Measurements from ENCODE around the gene CDH4. TPM values are rescaled to one million over a fixed set of nuclear protein-coding genes. Genes with fewer than 3 reads are reported as not detected.

The CDH4 gene
- total RNA-seq, 1 donor from 2014 or later, result 39.7 TPM

DNA sequence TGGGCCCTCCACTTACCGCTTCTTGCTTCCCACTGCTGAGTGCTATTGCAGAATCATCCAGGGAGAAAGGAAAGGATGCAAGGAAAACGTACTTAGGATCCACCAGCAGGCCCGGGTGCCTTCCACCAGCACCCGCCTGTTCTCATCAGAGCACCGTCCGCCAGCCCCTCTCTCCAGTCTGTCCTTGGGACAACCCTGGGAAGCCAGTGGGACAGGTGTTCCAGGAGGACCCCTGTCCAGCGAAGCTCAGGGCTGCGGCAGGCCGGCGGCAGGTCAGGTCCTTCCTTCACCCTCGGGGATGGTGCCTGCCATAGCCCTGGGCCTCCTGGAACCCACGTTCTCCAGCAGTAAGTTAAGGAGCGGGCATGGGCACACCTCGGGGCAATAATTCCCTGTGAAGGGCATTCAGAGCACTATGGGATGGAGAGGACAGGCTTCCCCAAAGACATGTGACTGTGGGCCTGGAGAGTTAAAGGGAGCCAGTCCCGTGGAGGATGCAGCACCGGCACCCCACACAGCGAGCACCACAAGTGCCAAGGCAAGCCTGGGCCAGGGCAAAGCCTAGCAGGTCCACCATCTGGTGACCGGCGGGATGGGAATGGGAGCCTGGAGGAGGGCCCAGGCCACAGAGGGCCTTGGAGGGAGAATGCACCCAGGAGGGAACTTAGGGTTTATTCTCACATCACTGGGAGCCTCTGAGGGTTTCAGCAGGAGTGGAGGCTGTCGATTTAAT lies 416.9 kb downstream of the CDH4 start:
- Histone ChIP-seq H3K36me3 (ENCODE audit: control insufficient read depth, insufficient read depth, low read length) (no peaks in the 10 kb centered on the region), H3K4me3 (ENCODE audit: low read depth, low read length) (no peak overlapping the region), H3K27me3 (ENCODE audit: control insufficient read depth, insufficient read depth, low read length) (no peaks in the 10 kb centered on the region)
- TF ChIP-seq, protein P1, sequence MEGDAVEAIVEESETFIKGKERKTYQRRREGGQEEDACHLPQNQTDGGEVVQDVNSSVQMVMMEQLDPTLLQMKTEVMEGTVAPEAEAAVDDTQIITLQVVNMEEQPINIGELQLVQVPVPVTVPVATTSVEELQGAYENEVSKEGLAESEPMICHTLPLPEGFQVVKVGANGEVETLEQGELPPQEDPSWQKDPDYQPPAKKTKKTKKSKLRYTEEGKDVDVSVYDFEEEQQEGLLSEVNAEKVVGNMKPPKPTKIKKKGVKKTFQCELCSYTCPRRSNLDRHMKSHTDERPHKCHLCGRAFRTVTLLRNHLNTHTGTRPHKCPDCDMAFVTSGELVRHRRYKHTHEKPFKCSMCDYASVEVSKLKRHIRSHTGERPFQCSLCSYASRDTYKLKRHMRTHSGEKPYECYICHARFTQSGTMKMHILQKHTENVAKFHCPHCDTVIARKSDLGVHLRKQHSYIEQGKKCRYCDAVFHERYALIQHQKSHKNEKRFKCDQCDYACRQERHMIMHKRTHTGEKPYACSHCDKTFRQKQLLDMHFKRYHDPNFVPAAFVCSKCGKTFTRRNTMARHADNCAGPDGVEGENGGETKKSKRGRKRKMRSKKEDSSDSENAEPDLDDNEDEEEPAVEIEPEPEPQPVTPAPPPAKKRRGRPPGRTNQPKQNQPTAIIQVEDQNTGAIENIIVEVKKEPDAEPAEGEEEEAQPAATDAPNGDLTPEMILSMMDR (IDR thresholded peaks at IDR 0.05; ENCODE audit: insufficient read depth, low read length, poor library complexity, severe bottlenecking), result no peak
- no peak for DNase-seq (ENCODE audit: low read depth)

- H3K27me3 ChIP-seq (ENCODE audit: control insufficient read depth, insufficient read depth, low read length), result no peaks in the 10 kb centered on the region
- TF ChIP-seq, protein P1 (IDR thresholded peaks at IDR 0.05; ENCODE audit: insufficient read depth, low read length, poor library complexity, severe bottlenecking), result no peak
- no peaks in the 10 kb centered on the region for H3K36me3 ChIP-seq (ENCODE audit: control insufficient read depth, insufficient read depth, low read length)
- no peak overlapping the region for H3K4me3 ChIP-seq (ENCODE audit: low read depth, low read length)
- DNase-seq (ENCODE audit: low read depth), result no peak
These were observed 418.2 kb downstream of the CDH4 start for GRCh38 chr20:61670274-61670673.

DNA sequence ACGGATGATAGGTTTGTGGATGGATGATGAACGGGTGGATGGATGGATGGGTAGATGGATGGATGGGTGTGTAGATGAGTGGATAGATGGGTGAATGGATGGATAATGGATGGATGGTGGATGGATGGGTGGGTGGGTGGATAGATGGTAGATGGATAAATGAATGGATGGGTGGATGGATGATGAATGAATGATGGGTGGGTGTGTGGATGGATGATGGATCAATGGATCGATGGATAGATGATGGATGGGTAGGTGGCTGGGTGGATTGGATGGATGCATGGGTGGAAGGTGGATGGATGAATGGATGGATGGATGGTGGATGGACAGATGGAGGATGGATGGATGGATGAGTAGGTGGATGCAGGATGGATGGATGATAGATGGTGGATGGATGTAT lies 419.5 kb downstream of the CDH4 start:
- TF ChIP-seq, protein P1 (IDR thresholded peaks at IDR 0.05; ENCODE audit: insufficient read depth, low read length, poor library complexity, severe bottlenecking), result no peak
- DNase-seq (ENCODE audit: low read depth), result no peak
- no peaks in the 10 kb centered on the region for H3K36me3 ChIP-seq (ENCODE audit: control insufficient read depth, insufficient read depth, low read length)
- H3K27me3 ChIP-seq (ENCODE audit: control insufficient read depth, insufficient read depth, low read length), result no peaks in the 10 kb centered on the region
- H3K4me3 ChIP-seq (ENCODE audit: low read depth, low read length), result no peak overlapping the region

GRCh38 chr20:61673152-61673847 lies 421.2 kb downstream of the CDH4 start:
- H3K27me3 ChIP-seq (ENCODE audit: control insufficient read depth, insufficient read depth, low read length), result no peaks in the 10 kb centered on the region
- no peak overlapping the region for H3K4me3 ChIP-seq (ENCODE audit: low read depth, low read length)
- H3K36me3 ChIP-seq (ENCODE audit: control insufficient read depth, insufficient read depth, low read length), result no peaks in the 10 kb centered on the region
- TF ChIP-seq, protein P1 (IDR thresholded peaks at IDR 0.05; ENCODE audit: insufficient read depth, low read length, poor library complexity, severe bottlenecking), result no peak
- DNase-seq (ENCODE audit: low read depth), result no peak

DNA sequence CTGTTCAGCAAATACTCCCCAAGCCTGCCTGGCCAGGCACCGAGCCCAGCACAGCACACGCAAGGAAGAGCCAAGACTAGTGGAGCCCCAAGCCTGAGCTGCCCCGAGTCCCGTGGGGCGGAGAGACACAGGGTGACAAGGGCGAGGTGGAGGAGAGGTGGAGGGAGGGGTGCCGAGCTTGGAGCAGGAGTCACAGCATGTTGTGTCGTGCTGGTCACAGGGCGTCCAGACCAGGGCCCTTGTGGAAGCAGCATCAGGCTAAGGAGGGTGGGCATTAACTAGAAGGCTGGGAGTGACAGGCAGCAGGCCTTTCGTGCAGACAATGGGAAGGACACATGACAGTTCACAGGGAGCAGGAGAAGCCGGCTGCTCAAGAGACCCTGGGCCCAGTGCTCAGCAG lies 422.1 kb downstream of the CDH4 start:
- TF ChIP-seq, protein P1 (IDR thresholded peaks at IDR 0.05; ENCODE audit: insufficient read depth, low read length, poor library complexity, severe bottlenecking), result no peak
- H3K27me3 ChIP-seq (ENCODE audit: control insufficient read depth, insufficient read depth, low read length), result no peaks in the 10 kb centered on the region
- no peak overlapping the region for H3K4me3 ChIP-seq (ENCODE audit: low read depth, low read length)
- no peak for DNase-seq (ENCODE audit: low read depth)
- H3K36me3 ChIP-seq (ENCODE audit: control insufficient read depth, insufficient read depth, low read length), result no peaks in the 10 kb centered on the region
